Lower lobe of right lung (tissue), 2 donors: Measurements from ENCODE around the gene ABCC1. TPM values are rescaled to one million over a fixed set of nuclear protein-coding genes. Genes with fewer than 3 reads are reported as not detected.

Source experiments
- ATAC-seq, 2 donors: fragments of 200-7000 bp; cut with Tn5 transposase; one replicate each; pipeline ENCODE4 v1.9.1; 2020 to 2022; ENCODE audit warnings: mild to moderate bottlenecking in 2 of 2, moderate library complexity in 2 of 2
- DNase-seq: peaks from one replicate; pipeline ENCODE4 v3.0.0-alpha.2; 2020
- H3K27ac ChIP-seq: fragments of 200-600 bp; one replicate; pipeline ENCODE4 v1.8.0; 2022
- H3K27me3 ChIP-seq: fragments of 200-600 bp; one replicate; pipeline ENCODE4 v1.8.0; 2022; ENCODE audit warnings: low read depth
- H3K36me3 ChIP-seq: fragments of 200-600 bp; one replicate; pipeline ENCODE4 v1.8.0; 2022; ENCODE audit warnings: mild to moderate bottlenecking
- H3K4me1 ChIP-seq: fragments of 200-600 bp; one replicate; pipeline ENCODE4 v1.8.0; 2022
- H3K4me3 ChIP-seq: fragments of 200-600 bp; one replicate; pipeline ENCODE4 v1.8.0; 2022; ENCODE audit warnings: mild to moderate bottlenecking
- H3K9me3 ChIP-seq: fragments of 200-600 bp; one replicate; pipeline ENCODE4 v1.8.0; 2022
- intact Hi-C: fragments of 100-400 bp; cut with DNase I; formaldehyde crosslinking; loops from one replicate; pipeline ENCODE4 v1.11.0; 2022
- total RNA-seq: library from RNA; stranded (reverse); fragmentation: NEBNext Ultra II Directional; extraction: Animal tissue kit (Norgen Biotek cat#: 25700); gene quantifications from one replicate; pipeline ENCODE4 v1.2.1, GENCODE V29; 2021
- TF ChIP-seq, protein P1 (sequence below): fragments of 200-600 bp; IDR thresholded peaks from one replicate; pipeline ENCODE4 v1.8.0; 2022; ENCODE audit warnings: antibody characterized with exemption, mild to moderate bottlenecking
- donor health status: DM: no; HTN: yes; CAD: no; lungs with severe emphysema.

ABCC1 gene
- total RNA-seq, 1 donor from 2014 or later = 47.5 TPM

DNA sequence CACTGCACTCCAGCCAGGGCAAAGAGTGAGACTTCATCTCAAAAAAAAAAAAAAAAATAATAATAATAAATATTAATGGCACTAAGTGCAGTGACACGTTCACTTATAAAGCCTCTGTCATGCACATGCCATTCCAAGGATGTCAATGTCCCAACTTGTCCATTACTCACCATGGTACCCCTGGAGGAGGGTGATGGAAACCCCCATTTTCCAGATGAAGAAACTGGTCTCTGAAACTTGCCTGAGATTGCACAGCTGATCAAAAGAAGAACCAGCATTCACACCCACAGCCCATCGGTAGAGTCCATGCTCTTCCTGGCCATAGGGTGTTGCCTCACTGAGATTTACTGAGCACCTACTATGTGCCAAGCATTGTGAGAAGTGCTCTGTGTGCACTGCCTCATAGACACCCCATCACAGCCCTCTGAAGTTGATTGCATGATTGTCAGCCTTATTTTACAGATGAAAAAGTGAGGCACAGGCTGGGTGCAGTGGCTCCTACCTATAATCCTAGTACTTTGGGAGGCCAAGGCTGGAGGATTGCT, 123.7 kb downstream of the ABCC1 start:
- DNase-seq = no peak
- no peaks in the 10 kb centered on the region for H3K9me3 ChIP-seq
- intact Hi-C loops = no loop called here
- H3K36me3 ChIP-seq = peaks cover 69% of the 10 kb centered on the region
- TF ChIP-seq, protein P1, sequence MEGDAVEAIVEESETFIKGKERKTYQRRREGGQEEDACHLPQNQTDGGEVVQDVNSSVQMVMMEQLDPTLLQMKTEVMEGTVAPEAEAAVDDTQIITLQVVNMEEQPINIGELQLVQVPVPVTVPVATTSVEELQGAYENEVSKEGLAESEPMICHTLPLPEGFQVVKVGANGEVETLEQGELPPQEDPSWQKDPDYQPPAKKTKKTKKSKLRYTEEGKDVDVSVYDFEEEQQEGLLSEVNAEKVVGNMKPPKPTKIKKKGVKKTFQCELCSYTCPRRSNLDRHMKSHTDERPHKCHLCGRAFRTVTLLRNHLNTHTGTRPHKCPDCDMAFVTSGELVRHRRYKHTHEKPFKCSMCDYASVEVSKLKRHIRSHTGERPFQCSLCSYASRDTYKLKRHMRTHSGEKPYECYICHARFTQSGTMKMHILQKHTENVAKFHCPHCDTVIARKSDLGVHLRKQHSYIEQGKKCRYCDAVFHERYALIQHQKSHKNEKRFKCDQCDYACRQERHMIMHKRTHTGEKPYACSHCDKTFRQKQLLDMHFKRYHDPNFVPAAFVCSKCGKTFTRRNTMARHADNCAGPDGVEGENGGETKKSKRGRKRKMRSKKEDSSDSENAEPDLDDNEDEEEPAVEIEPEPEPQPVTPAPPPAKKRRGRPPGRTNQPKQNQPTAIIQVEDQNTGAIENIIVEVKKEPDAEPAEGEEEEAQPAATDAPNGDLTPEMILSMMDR = no peak
- no peak overlapping the region for H3K27ac ChIP-seq
- no peak for ATAC-seq
- H3K27me3 ChIP-seq = no peaks in the 10 kb centered on the region
- H3K4me3 ChIP-seq = no peak overlapping the region
- peaks cover 27% of the 10 kb centered on the region for H3K4me1 ChIP-seq

DNA sequence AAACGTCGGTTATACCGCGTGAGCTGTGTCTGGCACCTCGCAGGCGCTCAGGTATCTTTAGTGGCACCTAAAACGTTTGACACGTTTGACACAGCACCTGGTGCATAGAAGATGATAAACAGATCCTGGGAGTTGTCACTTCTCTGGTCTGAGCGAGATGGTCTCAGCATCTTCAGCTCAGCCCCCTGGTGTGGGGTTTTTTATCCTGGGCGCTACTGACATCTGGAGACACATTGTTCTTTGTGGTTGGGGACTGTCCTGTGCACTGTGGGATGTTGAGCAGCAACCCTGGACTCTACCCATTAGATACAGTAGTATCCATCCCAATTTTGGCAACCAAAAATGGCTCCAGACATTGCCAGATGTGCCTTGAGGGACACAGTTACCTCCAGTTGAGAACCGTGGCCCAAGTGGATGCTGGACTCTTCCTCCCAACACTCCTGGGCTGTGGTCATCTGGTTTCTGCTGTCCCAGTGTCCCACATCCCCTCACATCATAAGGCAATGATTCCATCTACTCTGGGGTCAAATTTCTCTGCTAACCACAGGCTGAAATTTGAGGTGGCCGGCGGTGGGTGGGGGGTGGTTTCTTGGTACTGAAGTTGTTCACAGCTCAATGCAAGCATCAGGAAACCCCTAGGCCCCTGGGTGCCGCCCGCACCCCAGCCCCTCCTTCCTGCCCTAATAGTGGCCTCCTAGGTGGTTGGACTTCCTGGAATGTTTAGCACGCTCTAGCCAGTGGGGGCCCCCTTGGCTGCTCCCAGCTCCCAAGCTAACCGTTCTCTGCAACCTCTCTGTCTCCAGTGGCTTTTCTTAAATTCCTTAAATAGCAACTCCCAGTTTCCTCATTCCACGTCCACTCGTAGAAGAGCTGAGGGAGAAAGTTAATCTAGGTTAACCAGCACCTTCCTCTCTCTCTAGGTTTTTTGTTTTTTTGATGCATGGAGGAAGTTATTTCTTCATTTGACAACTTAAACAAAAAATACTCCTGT, 124.8 kb downstream of the ABCC1 start:
- peaks cover 69% of the 10 kb centered on the region for H3K36me3 ChIP-seq
- TF ChIP-seq, protein P1 = no peak
- DNase-seq = peak; percentile 73

DNA sequence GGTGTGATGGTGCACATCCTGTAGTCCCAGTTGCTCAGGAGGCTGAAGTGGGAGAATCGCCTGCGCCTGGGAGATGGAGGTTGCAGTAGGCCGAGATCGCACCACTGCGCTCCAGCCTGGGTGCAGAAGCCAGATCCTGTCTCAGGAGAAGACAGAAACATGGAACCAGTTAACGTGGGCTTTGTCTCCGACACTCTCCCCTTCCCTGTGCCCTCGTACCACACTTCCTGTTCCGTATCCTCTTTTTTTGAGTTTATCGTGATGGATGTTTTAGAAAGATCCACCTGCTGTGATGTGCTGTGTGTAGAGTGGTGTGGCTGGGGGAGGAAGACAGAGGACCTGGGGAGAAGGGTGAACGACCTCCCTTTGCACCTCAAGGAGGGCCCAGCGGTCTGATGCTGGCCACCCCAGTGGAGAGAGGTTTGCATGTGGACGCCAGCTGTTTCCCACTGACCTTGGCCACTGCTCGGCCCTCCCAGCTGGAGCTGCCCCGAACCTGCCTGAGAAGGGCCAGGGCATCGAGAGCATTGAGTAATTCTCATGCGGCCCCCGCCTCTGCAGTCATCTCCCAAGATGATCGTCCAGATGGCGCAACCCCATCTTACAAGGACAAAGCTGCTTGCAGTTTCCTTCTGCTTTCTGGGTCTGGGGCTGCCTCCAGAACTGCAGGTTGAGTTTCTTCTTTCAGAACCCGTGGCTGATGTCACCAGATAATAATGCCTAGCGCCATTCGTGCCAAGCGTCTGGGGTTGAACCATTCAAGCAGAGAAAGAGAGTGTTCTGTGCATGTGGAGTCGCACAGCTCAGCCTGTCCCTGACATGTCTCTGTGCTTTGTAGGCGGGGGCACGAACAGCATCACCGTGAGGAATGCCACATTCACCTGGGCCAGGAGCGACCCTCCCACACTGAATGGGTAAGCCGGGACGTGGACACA, 126.3 kb downstream of the ABCC1 start:
- peak overlapping the region; percentile 46 for H3K27ac ChIP-seq
- no peaks in the 10 kb centered on the region for H3K9me3 ChIP-seq
- ATAC-seq = peak; percentile 59 to 81
- H3K27me3 ChIP-seq = no peaks in the 10 kb centered on the region
- intact Hi-C loops = no loop called here
- H3K36me3 ChIP-seq = peaks cover 72% of the 10 kb centered on the region
- TF ChIP-seq, protein P1 = no peak
- peaks cover 27% of the 10 kb centered on the region for H3K4me1 ChIP-seq
- no peak overlapping the region for H3K4me3 ChIP-seq
- DNase-seq = peak; percentile 87

More for the DNA sequence above, 124.8 kb downstream of the ABCC1 start:
- no peaks in the 10 kb centered on the region for H3K27me3 ChIP-seq
- peak; percentile 85 to 87 for ATAC-seq
- H3K4me1 ChIP-seq = peaks cover 27% of the 10 kb centered on the region
- no peaks in the 10 kb centered on the region for H3K9me3 ChIP-seq
- no peak overlapping the region for H3K4me3 ChIP-seq
- intact Hi-C loops = no loop called here
- H3K27ac ChIP-seq = peak overlapping the region; percentile 46

DNA sequence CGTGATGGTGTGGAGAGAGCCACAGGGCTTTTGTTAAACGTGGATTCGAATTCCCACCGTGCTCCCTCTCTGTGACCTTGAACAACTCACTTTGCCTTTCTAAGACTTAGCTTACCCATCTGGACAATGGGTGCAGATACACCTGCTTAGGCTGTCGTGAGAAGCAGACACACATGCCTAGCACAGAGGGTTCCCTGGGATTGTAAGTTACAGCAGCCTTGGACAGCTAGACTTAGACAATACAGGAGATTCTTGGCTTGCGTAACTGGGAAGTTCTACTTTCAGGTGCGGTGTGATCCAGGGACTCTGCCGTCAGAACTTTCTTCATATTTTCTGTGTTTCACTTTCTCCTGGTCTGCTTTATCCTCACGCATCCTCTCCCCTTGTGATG, 127.0 kb downstream of the ABCC1 start:
- DNase-seq (no peak), ATAC-seq (no peak)
- peaks cover 27% of the 10 kb centered on the region for H3K4me1 ChIP-seq
- no peak overlapping the region for H3K27ac ChIP-seq
- peaks cover 70% of the 10 kb centered on the region for H3K36me3 ChIP-seq
- TF ChIP-seq, protein P1 = no peak
- no peaks in the 10 kb centered on the region for H3K9me3 ChIP-seq
- no peaks in the 10 kb centered on the region for H3K27me3 ChIP-seq
- intact Hi-C loops = no loop called here
- H3K4me3 ChIP-seq = no peak overlapping the region

DNA sequence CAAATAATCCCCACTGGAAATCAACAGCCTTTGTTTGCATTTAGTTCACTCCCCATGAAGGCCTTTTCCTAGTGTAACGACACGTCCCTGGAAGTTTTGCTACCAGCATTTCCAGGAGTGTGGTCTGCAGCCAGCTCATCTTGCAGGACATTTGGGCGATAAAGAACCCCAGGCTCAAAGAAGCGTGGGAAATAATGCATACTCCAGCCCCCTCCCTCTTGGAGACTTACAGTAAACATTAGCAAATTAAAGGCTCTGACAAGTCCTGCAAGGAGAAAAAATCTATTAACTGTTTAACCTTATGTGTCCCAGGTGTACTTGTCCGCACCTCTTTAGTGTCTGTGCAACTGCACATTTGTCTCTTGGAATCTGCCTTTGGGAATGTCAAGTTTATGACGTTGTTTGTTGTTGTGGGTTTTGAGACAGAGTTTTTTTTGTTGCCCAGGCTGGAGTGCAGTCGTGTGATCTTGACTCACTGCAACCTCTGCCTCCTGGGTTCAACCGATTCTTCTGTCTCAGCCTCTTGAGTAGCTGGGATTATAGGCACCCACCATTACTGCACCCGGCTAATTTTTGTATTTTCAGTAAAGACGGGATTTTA, 131.1 kb downstream of the ABCC1 start:
- ATAC-seq = no peak
- DNase-seq = no peak
- Histone ChIP-seq H3K27me3 (no peaks in the 10 kb centered on the region), H3K9me3 (peaks cover 7% of the 10 kb centered on the region), H3K36me3 (peaks cover 88% of the 10 kb centered on the region), H3K4me3 (no peak overlapping the region), H3K27ac (no peak overlapping the region), H3K4me1 (peaks cover 9% of the 10 kb centered on the region)
- TF ChIP-seq, protein P1 = no peak
- intact Hi-C loops = no loop called here
